ENCODE results near the gene C2CD5. TPM values are rescaled to one million over a fixed set of nuclear protein-coding genes. Genes with fewer than 3 reads are reported as not detected.
"Not testable (repeated sequence)": the region's sequence is repeated elsewhere in the genome, so short reads cannot be mapped to it uniquely, and the experiment has no call there.

The C2CD5 gene
- polyA plus RNA-seq, 1 donor from 2014 or later, result 171 TPM

DNA sequence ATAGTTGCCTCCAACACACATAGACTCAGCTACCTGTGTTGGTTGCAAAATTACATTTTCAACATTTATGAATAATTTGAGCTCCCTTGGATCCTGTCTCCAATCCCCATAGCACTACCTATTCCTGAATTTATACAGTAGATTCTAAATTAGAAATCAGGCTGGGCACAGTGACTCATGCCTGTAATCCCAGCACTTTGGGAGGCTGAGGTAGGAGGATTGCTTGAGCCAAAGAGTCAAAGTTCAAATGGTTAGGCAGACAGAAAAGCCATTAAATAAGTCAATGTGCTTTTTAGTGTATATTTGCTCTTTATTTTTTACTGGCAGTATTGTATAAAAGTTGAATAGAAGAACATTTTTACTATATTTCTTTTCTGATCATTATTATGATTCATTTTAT is 24.9 kb upstream of the C2CD5 start:
- H3K79me2 ChIP-seq (replicated peaks; ENCODE audit: insufficient read depth, low read length), result no peaks in the 10 kb centered on the region
- H4K20me1 ChIP-seq (ENCODE audit: insufficient read depth), result no peaks in the 10 kb centered on the region
- no peak overlapping the region for H3K4me3 ChIP-seq (ENCODE audit: low read length)
- no peaks in the 10 kb centered on the region for H3K9me2 ChIP-seq (ENCODE audit: insufficient read depth, low read length)
- H3K9ac ChIP-seq (ENCODE audit: low read length), result no peak overlapping the region
- no peak overlapping the region for H3K27ac ChIP-seq (ENCODE audit: low read length)
- H3F3A ChIP-seq (ENCODE audit: insufficient read depth, low read length, poor library complexity, severe bottlenecking), result no peaks in the 10 kb centered on the region
- H3K27me3 ChIP-seq (ENCODE audit: insufficient read depth, low read depth, low read length), result no peaks in the 10 kb centered on the region
- H3K36me3 ChIP-seq (ENCODE audit: insufficient read depth, low read length), result no peaks in the 10 kb centered on the region
- H3K4me2 ChIP-seq (ENCODE audit: low read length), result no peak overlapping the region
- TF ChIP-seq MXI1 (conservative IDR thresholded peaks at IDR 0.05; ENCODE audit: poor library complexity, severe bottlenecking), result no peak
- TF ChIP-seq POLR2AphosphoS5 (IDR thresholded peaks at IDR 0.05), result no peak
- no peak for TF ChIP-seq EZH2 (IDR thresholded peaks at IDR 0.05; ENCODE audit: borderline replicate concordance, insufficient read depth, low read length, poor library complexity, severe bottlenecking)
- TF ChIP-seq, protein P1, sequence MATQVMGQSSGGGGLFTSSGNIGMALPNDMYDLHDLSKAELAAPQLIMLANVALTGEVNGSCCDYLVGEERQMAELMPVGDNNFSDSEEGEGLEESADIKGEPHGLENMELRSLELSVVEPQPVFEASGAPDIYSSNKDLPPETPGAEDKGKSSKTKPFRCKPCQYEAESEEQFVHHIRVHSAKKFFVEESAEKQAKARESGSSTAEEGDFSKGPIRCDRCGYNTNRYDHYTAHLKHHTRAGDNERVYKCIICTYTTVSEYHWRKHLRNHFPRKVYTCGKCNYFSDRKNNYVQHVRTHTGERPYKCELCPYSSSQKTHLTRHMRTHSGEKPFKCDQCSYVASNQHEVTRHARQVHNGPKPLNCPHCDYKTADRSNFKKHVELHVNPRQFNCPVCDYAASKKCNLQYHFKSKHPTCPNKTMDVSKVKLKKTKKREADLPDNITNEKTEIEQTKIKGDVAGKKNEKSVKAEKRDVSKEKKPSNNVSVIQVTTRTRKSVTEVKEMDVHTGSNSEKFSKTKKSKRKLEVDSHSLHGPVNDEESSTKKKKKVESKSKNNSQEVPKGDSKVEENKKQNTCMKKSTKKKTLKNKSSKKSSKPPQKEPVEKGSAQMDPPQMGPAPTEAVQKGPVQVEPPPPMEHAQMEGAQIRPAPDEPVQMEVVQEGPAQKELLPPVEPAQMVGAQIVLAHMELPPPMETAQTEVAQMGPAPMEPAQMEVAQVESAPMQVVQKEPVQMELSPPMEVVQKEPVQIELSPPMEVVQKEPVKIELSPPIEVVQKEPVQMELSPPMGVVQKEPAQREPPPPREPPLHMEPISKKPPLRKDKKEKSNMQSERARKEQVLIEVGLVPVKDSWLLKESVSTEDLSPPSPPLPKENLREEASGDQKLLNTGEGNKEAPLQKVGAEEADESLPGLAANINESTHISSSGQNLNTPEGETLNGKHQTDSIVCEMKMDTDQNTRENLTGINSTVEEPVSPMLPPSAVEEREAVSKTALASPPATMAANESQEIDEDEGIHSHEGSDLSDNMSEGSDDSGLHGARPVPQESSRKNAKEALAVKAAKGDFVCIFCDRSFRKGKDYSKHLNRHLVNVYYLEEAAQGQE (IDR thresholded peaks at IDR 0.05; ENCODE audit: borderline replicate concordance), result no peak
- no peak for TF ChIP-seq SMC3 (conservative IDR thresholded peaks at IDR 0.05; ENCODE audit: poor library complexity)
- no peak for TF ChIP-seq TAF1 (IDR thresholded peaks at IDR 0.05; ENCODE audit: low read depth)
- TF ChIP-seq, protein P2, sequence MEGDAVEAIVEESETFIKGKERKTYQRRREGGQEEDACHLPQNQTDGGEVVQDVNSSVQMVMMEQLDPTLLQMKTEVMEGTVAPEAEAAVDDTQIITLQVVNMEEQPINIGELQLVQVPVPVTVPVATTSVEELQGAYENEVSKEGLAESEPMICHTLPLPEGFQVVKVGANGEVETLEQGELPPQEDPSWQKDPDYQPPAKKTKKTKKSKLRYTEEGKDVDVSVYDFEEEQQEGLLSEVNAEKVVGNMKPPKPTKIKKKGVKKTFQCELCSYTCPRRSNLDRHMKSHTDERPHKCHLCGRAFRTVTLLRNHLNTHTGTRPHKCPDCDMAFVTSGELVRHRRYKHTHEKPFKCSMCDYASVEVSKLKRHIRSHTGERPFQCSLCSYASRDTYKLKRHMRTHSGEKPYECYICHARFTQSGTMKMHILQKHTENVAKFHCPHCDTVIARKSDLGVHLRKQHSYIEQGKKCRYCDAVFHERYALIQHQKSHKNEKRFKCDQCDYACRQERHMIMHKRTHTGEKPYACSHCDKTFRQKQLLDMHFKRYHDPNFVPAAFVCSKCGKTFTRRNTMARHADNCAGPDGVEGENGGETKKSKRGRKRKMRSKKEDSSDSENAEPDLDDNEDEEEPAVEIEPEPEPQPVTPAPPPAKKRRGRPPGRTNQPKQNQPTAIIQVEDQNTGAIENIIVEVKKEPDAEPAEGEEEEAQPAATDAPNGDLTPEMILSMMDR (IDR thresholded peaks at IDR 0.05; ENCODE audit: poor library complexity, severe bottlenecking), result no peak
- no peak for TF ChIP-seq RAD21 (conservative IDR thresholded peaks at IDR 0.05)
- TF ChIP-seq EP300 (conservative IDR thresholded peaks at IDR 0.05; ENCODE audit: poor library complexity, severe bottlenecking), result no peak
- H3K9me3 ChIP-seq (ENCODE audit: low read length), result no peaks in the 10 kb centered on the region
- no peak overlapping the region for H2AFZ ChIP-seq (ENCODE audit: low read depth, low read length)

DNA sequence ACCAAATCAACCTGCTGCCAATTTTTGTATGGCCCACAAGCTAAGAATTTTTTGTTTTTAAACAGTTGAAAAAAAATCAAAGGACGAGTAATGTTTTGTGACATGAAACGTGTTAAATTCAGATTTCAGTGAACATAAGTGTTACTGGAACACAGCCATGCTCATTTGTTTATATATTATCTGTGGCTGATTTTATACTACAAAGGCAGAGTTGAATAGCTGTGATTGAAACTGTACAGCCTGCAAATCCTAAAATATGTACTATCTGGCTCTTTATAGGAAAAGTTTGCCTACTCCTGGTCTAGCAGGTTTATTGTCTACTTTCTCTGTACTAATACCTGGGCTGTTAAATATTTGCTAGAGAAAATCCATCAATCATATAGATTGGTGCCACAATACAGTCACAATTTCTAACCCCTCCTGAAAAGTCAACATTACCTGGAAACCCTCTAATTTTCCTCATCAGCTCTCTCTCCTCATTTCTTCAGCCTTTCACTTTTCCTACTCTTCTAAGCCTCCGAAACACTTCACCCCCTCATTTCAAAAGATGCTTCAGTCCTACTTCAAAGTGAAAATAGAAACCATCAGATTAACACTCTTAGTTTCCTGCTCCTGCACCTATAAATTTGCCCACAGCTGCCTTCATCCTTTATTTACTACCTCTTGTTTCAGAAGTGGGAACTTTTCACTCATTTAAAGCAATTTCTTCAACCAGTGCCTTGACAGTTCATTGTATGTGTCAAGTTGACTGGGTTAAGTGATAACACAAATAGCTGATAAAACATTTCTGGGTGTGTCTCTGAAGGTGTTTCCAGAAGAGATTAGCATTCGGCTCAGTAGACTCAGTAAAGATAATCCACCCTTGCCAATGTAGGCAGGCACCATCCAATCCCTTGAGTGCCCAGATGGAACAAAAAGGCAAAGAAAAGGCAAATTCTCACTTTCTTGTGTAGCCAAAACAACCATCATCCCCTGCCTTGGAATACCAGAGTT is 18.0 kb upstream of the C2CD5 start:
- H3K27me3 ChIP-seq (ENCODE audit: insufficient read depth, low read depth, low read length), result no peaks in the 10 kb centered on the region
- TF ChIP-seq EZH2 (IDR thresholded peaks at IDR 0.05; ENCODE audit: borderline replicate concordance, insufficient read depth, low read length, poor library complexity, severe bottlenecking), result no peak
- TF ChIP-seq EP300 (conservative IDR thresholded peaks at IDR 0.05; ENCODE audit: poor library complexity, severe bottlenecking), result no peak
- TF ChIP-seq, protein P2 (IDR thresholded peaks at IDR 0.05; ENCODE audit: poor library complexity, severe bottlenecking), result no peak
- no peak for TF ChIP-seq MXI1 (conservative IDR thresholded peaks at IDR 0.05; ENCODE audit: poor library complexity, severe bottlenecking)
- TF ChIP-seq, protein P1 (IDR thresholded peaks at IDR 0.05; ENCODE audit: borderline replicate concordance), result no peak
- TF ChIP-seq TAF1 (IDR thresholded peaks at IDR 0.05; ENCODE audit: low read depth), result no peak
- TF ChIP-seq SMC3 (conservative IDR thresholded peaks at IDR 0.05; ENCODE audit: poor library complexity), result no peak
- no peaks in the 10 kb centered on the region for H3K9me2 ChIP-seq (ENCODE audit: insufficient read depth, low read length)
- H3F3A ChIP-seq (ENCODE audit: insufficient read depth, low read length, poor library complexity, severe bottlenecking), result no peaks in the 10 kb centered on the region
- H2AFZ ChIP-seq (ENCODE audit: low read depth, low read length), result no peak overlapping the region
- H3K9ac ChIP-seq (ENCODE audit: low read length), result no peak overlapping the region
- H3K9me3 ChIP-seq (ENCODE audit: low read length), result no peaks in the 10 kb centered on the region
- H4K20me1 ChIP-seq (ENCODE audit: insufficient read depth), result no peaks in the 10 kb centered on the region
- no peaks in the 10 kb centered on the region for H3K79me2 ChIP-seq (replicated peaks; ENCODE audit: insufficient read depth, low read length)
- no peak overlapping the region for H3K4me2 ChIP-seq (ENCODE audit: low read length)
- no peak overlapping the region for H3K4me3 ChIP-seq (ENCODE audit: low read length)
- no peak overlapping the region for H3K27ac ChIP-seq (ENCODE audit: low read length)
- H3K36me3 ChIP-seq (ENCODE audit: insufficient read depth, low read length), result no peaks in the 10 kb centered on the region

DNA sequence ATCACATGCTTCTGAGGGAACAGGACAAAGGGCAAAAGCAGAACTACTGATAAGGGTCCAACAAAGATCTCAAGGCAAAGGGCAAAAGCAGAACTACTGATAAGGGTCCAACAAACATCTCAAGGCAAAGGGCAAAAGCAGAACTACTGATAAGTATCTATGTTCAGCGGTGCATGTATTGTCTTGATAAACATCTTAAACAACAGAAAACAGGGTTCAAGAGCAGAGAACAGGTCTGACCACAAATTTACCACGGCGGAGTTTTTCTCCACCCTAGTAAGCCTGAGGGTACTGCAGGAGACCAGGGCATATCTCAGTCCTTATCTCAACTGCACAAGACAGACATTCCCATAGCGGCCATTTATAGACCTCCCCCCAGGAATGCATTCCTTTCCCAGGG is 10.4 kb upstream of the C2CD5 start:
- H3K9me3 ChIP-seq (ENCODE audit: low read length); H3F3A ChIP-seq (ENCODE audit: insufficient read depth, low read length, poor library complexity, severe bottlenecking); H3K27ac ChIP-seq (ENCODE audit: low read length); H3K36me3 ChIP-seq (ENCODE audit: insufficient read depth, low read length); H3K79me2 ChIP-seq (replicated peaks; ENCODE audit: insufficient read depth, low read length); H3K4me2 ChIP-seq (ENCODE audit: low read length); H3K9me2 ChIP-seq (ENCODE audit: insufficient read depth, low read length); H2AFZ ChIP-seq (ENCODE audit: low read depth, low read length); H3K9ac ChIP-seq (ENCODE audit: low read length); H4K20me1 ChIP-seq (ENCODE audit: insufficient read depth); H3K4me3 ChIP-seq (ENCODE audit: low read length); H3K27me3 ChIP-seq (ENCODE audit: insufficient read depth, low read depth, low read length): not testable (repeated sequence)

Measured in neural cell (in vitro differentiated cells).